GM18951 (cell line): Measurements from ENCODE around the gene ADAM23.
"Not testable (repeated sequence)": the region's sequence is repeated elsewhere in the genome, so short reads cannot be mapped to it uniquely, and the experiment has no call there.

ENCODE experiments used
- POLR2A ChIP-seq: IDR thresholded peaks from 4 replicates; pipeline ENCODE4 v1.6.1; 2011; ENCODE audit warnings: mild to moderate bottlenecking; ENCODE audit not compliant: insufficient read length, insufficient read depth; ENCODE audit errors: extremely low read depth
- in situ Hi-C: fragments of 300-500 bp; cut with MboI; formaldehyde crosslinking; loops from one replicate; pipeline ENCODE4 v1.12.0; 2022; ENCODE audit warnings: low sequenced_read_pairs, mixed read lengths, inconsistent platforms; ENCODE audit not compliant: unreplicated experiment

ADAM23 gene

GRCh38 chr2:206442833-206443734 is at the start of gene ADAM23:
TSS of gene ADAM23 (plus strand) at chr2:206443532. CDS start at chr2:206443867, 335 bp downstream.
- no peak for TF ChIP-seq POLR2A
- in situ Hi-C loops: no loop called here

- in situ Hi-C loops: no loop called here
- TF ChIP-seq POLR2A: no peak
These were observed 47.1 kb upstream of the ADAM23 start for GRCh38 chr2:206396211-206396610.

GRCh38 chr2:206402956-206403569 is 40.3 kb upstream of the ADAM23 start:
- in situ Hi-C loops: not testable (repeated sequence)

- in situ Hi-C loops: no loop called here
- no peak for TF ChIP-seq POLR2A
These were observed 34.7 kb upstream of the ADAM23 start for GRCh38 chr2:206408323-206409320.

GRCh38 chr2:206410714-206411113 is 32.6 kb upstream of the ADAM23 start:
- in situ Hi-C loops: no loop called here
- TF ChIP-seq POLR2A: no peak

- TF ChIP-seq POLR2A: no peak
- in situ Hi-C loops: no loop called here
These were observed 27.6 kb upstream of the ADAM23 start for GRCh38 chr2:206415618-206416243.

- TF ChIP-seq POLR2A: no peak
- in situ Hi-C loops: no loop called here
These were observed 24.4 kb upstream of the ADAM23 start for GRCh38 chr2:206418968-206419367.

- in situ Hi-C loops: no loop called here
- TF ChIP-seq POLR2A: no peak
These were observed 22.6 kb upstream of the ADAM23 start for GRCh38 chr2:206420721-206421120.

GRCh38 chr2:206422493-206422892 is 20.8 kb upstream of the ADAM23 start:
- in situ Hi-C loops: no loop called here
- TF ChIP-seq POLR2A: no peak

GRCh38 chr2:206423147-206423546 is 20.2 kb upstream of the ADAM23 start:
- TF ChIP-seq POLR2A: no peak
- in situ Hi-C loops: no loop called here

- no peak for TF ChIP-seq POLR2A
- in situ Hi-C loops: no loop called here
These were observed 19.2 kb upstream of the ADAM23 start for GRCh38 chr2:206424134-206424533.

- in situ Hi-C loops: no loop called here
- TF ChIP-seq POLR2A: no peak
These were observed 14.5 kb upstream of the ADAM23 start for GRCh38 chr2:206428783-206429182.
